Glutamatergic neuron (in vitro differentiated cells): Measurements from ENCODE around the gene CYP26B1. TPM values are rescaled to one million over a fixed set of nuclear protein-coding genes. Genes with fewer than 3 reads are reported as not detected.

Experiments used
- DNase-seq: peaks from one replicate; pipeline ENCODE4 v3.0.0; 2022
- H3K27ac Mint-ChIP-seq: one replicate; pipeline ENCODE4 v1.8.0; 2020; ENCODE audit warnings: mild to moderate bottlenecking, mixed read lengths, inconsistent platforms; ENCODE audit not compliant: unreplicated experiment
- H3K27me3 Mint-ChIP-seq: one replicate; pipeline ENCODE4 v1.8.0; 2020; ENCODE audit warnings: mild to moderate bottlenecking, moderate library complexity, mixed read lengths, inconsistent platforms; ENCODE audit not compliant: unreplicated experiment
- H3K36me3 Mint-ChIP-seq: one replicate; pipeline ENCODE4 v1.8.0; 2020; ENCODE audit warnings: mild to moderate bottlenecking, mixed read lengths, inconsistent platforms; ENCODE audit not compliant: unreplicated experiment
- H3K4me1 Mint-ChIP-seq: one replicate; pipeline ENCODE4 v1.8.0; 2020; ENCODE audit warnings: mild to moderate bottlenecking, low read depth, mixed read lengths, inconsistent platforms; ENCODE audit not compliant: unreplicated experiment
- H3K4me3 Mint-ChIP-seq: one replicate; pipeline ENCODE4 v1.8.0; 2020; ENCODE audit warnings: mild to moderate bottlenecking, mixed read lengths, inconsistent platforms; ENCODE audit not compliant: unreplicated experiment
- H3K9me3 Mint-ChIP-seq: one replicate; pipeline ENCODE4 v1.8.0; 2020; ENCODE audit warnings: mild to moderate bottlenecking, moderate library complexity, mixed read lengths, inconsistent platforms; ENCODE audit not compliant: unreplicated experiment
- CTCF ChIP-seq: fragments of 200-600 bp; sonication (generic); IDR thresholded peaks from one replicate; pipeline ENCODE4 v1.5.0; 2021; ENCODE audit not compliant: partially characterized antibody, unreplicated experiment
- total RNA-seq: library from RNA; stranded (reverse); fragmentation: NEBNext Ultra II Directional; extraction: Animal tissue kit (Norgen Biotek cat#: 25700); gene quantifications from one replicate; pipeline ENCODE4 v1.2.1, GENCODE V29; 2021; ENCODE audit not compliant: unreplicated experiment

CYP26B1 gene
- total RNA-seq, 1 donor from 2014 or later, result 9.7 TPM

GRCh38 chr2:72131371-72131891, 16.2 kb downstream of the CYP26B1 start:
- no peak for TF ChIP-seq CTCF
- H3K4me1 Mint-ChIP-seq, result peaks cover 15% of the 10 kb centered on the region
- DNase-seq, result no peak
- no peaks in the 10 kb centered on the region for H3K9me3 Mint-ChIP-seq
- H3K27me3 Mint-ChIP-seq, result peaks cover 3% of the 10 kb centered on the region
- H3K27ac Mint-ChIP-seq, result no peak overlapping the region
- no peaks in the 10 kb centered on the region for H3K36me3 Mint-ChIP-seq
- H3K4me3 Mint-ChIP-seq, result no peak overlapping the region

GRCh38 chr2:72130659-72131360, 16.9 kb downstream of the CYP26B1 start:
- H3K36me3 Mint-ChIP-seq, result no peaks in the 10 kb centered on the region
- H3K4me3 Mint-ChIP-seq, result no peak overlapping the region
- peaks cover 3% of the 10 kb centered on the region for H3K27me3 Mint-ChIP-seq
- peaks cover 14% of the 10 kb centered on the region for H3K4me1 Mint-ChIP-seq
- no peak for DNase-seq
- H3K9me3 Mint-ChIP-seq, result no peaks in the 10 kb centered on the region
- TF ChIP-seq CTCF, result no peak
- no peak overlapping the region for H3K27ac Mint-ChIP-seq

- DNase-seq, result no peak
- H3K36me3 Mint-ChIP-seq, result no peaks in the 10 kb centered on the region
- H3K9me3 Mint-ChIP-seq, result no peaks in the 10 kb centered on the region
- no peak for TF ChIP-seq CTCF
- H3K4me3 Mint-ChIP-seq, result no peak overlapping the region
- no peak overlapping the region for H3K27ac Mint-ChIP-seq
- H3K4me1 Mint-ChIP-seq, result peaks cover 14% of the 10 kb centered on the region
- H3K27me3 Mint-ChIP-seq, result no peaks in the 10 kb centered on the region
Measured at GRCh38 chr2:72129681-72130340, 17.9 kb downstream of the CYP26B1 start.

- no peaks in the 10 kb centered on the region for H3K9me3 Mint-ChIP-seq
- H3K27me3 Mint-ChIP-seq, result no peaks in the 10 kb centered on the region
- no peaks in the 10 kb centered on the region for H3K36me3 Mint-ChIP-seq
- TF ChIP-seq CTCF, result no peak
- peaks cover 14% of the 10 kb centered on the region for H3K4me1 Mint-ChIP-seq
- H3K27ac Mint-ChIP-seq, result no peak overlapping the region
- DNase-seq, result no peak
- no peak overlapping the region for H3K4me3 Mint-ChIP-seq
Measured at GRCh38 chr2:72128843-72129227, 18.8 kb downstream of the CYP26B1 start.
